ENCODE data around the gene PLD5. TPM values are rescaled to one million over a fixed set of nuclear protein-coding genes. Genes with fewer than 3 reads are reported as not detected.
"Not testable (repeated sequence)": the region's sequence is repeated elsewhere in the genome, so short reads cannot be mapped to it uniquely, and the experiment has no call there.

The PLD5 gene
- total and polyA plus RNA-seq, 2 of the 13 experiments (the other 11 are each of a cell fraction or from before 2014, with no cell fraction given), result not detected

GRCh38 chr1:242350446-242350845, 174.1 kb downstream of the PLD5 start:
- H3K9ac ChIP-seq (ENCODE audit: insufficient read depth, low read depth, low read length); H3K4me1 ChIP-seq (ENCODE audit: insufficient read depth, low read length); H3K79me2 ChIP-seq (ENCODE audit: insufficient read depth, low read length); CTCF ChIA-PET (ENCODE audit: low intra/inter-chr PET ratio, low total read pairs); FAIRE-seq; H2AFZ ChIP-seq (ENCODE audit: low read length); H3K9me3 ChIP-seq (ENCODE audit: low read length); in situ Hi-C loops (cut with HindIII; ENCODE audit: extremely low pct_ligation_motif_present, low pct_unique_long_range_greater_than_20kb); H4K20me1 ChIP-seq (ENCODE audit: insufficient read depth, low read length); DNase-seq (ENCODE audit: low spot score); POLR2A ChIA-PET; H3K36me3 ChIP-seq (replicated peaks in 1 of 2; ENCODE audit: control insufficient read depth in 1 of 2, insufficient read depth in 2 of 2, low read length in 2 of 2); H3K27me3 ChIP-seq (ENCODE audit: control insufficient read depth in 1 of 2, insufficient read depth in 2 of 2, low read length in 2 of 2); H3K27ac ChIP-seq (ENCODE audit: extremely low read length, insufficient read depth, low read length); H3K4me3 ChIP-seq (replicated peaks in 1 of 3; ENCODE audit: insufficient read depth in 1 of 3, low read depth in 2 of 3, low read length in 3 of 3); ATAC-seq; BruUV-seq (replicated peaks); intact Hi-C loops (cut with micrococcal nuclease; ENCODE audit: unreplicated experiment); H3K4me2 ChIP-seq (ENCODE audit: low read depth, low read length): not testable (repeated sequence)
- WGBS (ENCODE audit: low lambda C conversion rate), result 0% methylated on average over 3 of the region's 3 CpGs

GRCh38 chr1:242349636-242350035, 174.9 kb downstream of the PLD5 start:
- POLR2A ChIA-PET, result no interaction called here
- no peak overlapping the region for H2AFZ ChIP-seq (ENCODE audit: low read length)
- in situ Hi-C loops (cut with HindIII; ENCODE audit: extremely low pct_ligation_motif_present, low pct_unique_long_range_greater_than_20kb) (no loop called here), intact Hi-C loops (cut with micrococcal nuclease; ENCODE audit: unreplicated experiment) (no loop called here)
- no peak overlapping the region for H3K4me2 ChIP-seq (ENCODE audit: low read depth, low read length)
- H3K36me3 ChIP-seq (replicated peaks in 1 of 2; ENCODE audit: control insufficient read depth in 1 of 2, insufficient read depth in 2 of 2, low read length in 2 of 2), result no peaks in the 10 kb centered on the region
- no peaks in the 10 kb centered on the region for H3K79me2 ChIP-seq (ENCODE audit: insufficient read depth, low read length)
- no peaks in the 10 kb centered on the region for H3K27me3 ChIP-seq (ENCODE audit: control insufficient read depth in 1 of 2, insufficient read depth in 2 of 2, low read length in 2 of 2)
- CTCF ChIA-PET (ENCODE audit: low intra/inter-chr PET ratio, low total read pairs), result no interaction called here
- no peaks in the 10 kb centered on the region for H3K9me3 ChIP-seq (ENCODE audit: low read length)
- 0% methylated on average over 1 of the region's 1 CpG for WGBS (ENCODE audit: low lambda C conversion rate)
- DNase-seq (ENCODE audit: low spot score) (no peak), FAIRE-seq (no peak), ATAC-seq (no peak)
- no peaks in the 10 kb centered on the region for H4K20me1 ChIP-seq (ENCODE audit: insufficient read depth, low read length)
- H3K4me1 ChIP-seq (ENCODE audit: insufficient read depth, low read length), result no peaks in the 10 kb centered on the region
- no peak overlapping the region for H3K27ac ChIP-seq (ENCODE audit: extremely low read length, insufficient read depth, low read length)
- no peak overlapping the region for H3K4me3 ChIP-seq (replicated peaks in 1 of 3; ENCODE audit: insufficient read depth in 1 of 3, low read depth in 2 of 3, low read length in 3 of 3)
- no peak overlapping the region for H3K9ac ChIP-seq (ENCODE audit: insufficient read depth, low read depth, low read length)
- no TSS peak for BruUV-seq (replicated peaks)
- TF ChIP-seq RARG (CRISPR knock-in tag; IDR thresholded peaks at IDR 0.05; ENCODE audit: low read depth) (no peak), ZMYM4 (CRISPR knock-in tag; IDR thresholded peaks at IDR 0.05) (no peak), ZNF232 (CRISPR knock-in tag; IDR thresholded peaks at IDR 0.05; ENCODE audit: borderline replicate concordance) (no peak), ZNF747 (CRISPR knock-in tag; IDR thresholded peaks at IDR 0.05; ENCODE audit: borderline replicate concordance) (no peak), BRF2 (CRISPR knock-in tag; IDR thresholded peaks at IDR 0.05) (no peak), CENPT (CRISPR knock-in tag; IDR thresholded peaks at IDR 0.05; ENCODE audit: low read depth) (no peak), SMAD1 (CRISPR knock-in tag; IDR thresholded peaks at IDR 0.05; ENCODE audit: borderline replicate concordance, low read depth) (no peak), NR2F2 (IDR thresholded peaks at IDR 0.05; ENCODE audit: borderline replicate concordance, low read depth) (no peak), PAXIP1 (CRISPR knock-in tag; conservative IDR thresholded peaks at IDR 0.05) (no peak), ZNF547 (CRISPR knock-in tag; IDR thresholded peaks at IDR 0.05) (no peak), BCL6 (CRISPR knock-in tag; IDR thresholded peaks at IDR 0.05) (no peak), ZNF766 (CRISPR knock-in tag; IDR thresholded peaks at IDR 0.05; ENCODE audit: borderline replicate concordance) (no peak), U2AF1 (optimal IDR thresholded peaks at IDR 0.05; ENCODE audit: low read depth, low read length) (no peak), ZNF773 (CRISPR knock-in tag; IDR thresholded peaks at IDR 0.05; ENCODE audit: borderline replicate concordance) (no peak), ZKSCAN8 (CRISPR knock-in tag; IDR thresholded peaks at IDR 0.05; ENCODE audit: borderline replicate concordance) (no peak), ZNF180 (CRISPR knock-in tag; IDR thresholded peaks at IDR 0.05; ENCODE audit: borderline replicate concordance, low read depth) (no peak)
